GM18508 (cell line): ENCODE results near the gene GCM1.
"Not testable (repeated sequence)": the region's sequence is repeated elsewhere in the genome, so short reads cannot be mapped to it uniquely, and the experiment has no call there.

ENCODE experiments used
- ATAC-seq: cut with Tn5 transposase; IDR thresholded peaks from one replicate; pipeline ENCODE4 v1.9.1; 2021; ENCODE audit warnings: moderate number of reproducible peaks; ENCODE audit not compliant: insufficient read depth, unreplicated experiment

The GCM1 gene

DNA sequence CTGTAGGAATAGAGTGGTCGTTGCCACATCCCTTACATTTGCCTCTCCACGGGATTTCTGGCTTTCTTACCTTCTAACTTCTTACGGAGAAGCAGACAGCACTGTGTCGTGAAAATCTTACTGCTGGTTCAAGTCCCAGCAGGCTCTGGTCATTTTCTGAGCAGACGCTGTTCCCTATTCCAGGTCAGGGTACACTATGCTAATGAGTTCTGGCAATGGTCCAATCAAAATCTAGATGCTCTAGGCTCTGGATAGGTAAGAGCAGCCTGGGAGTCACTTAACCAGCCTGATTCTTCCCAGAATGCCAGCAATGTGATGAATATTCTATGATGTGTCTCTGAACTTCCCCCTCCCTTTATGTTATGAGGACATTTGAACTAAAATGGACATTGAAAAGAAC, at the start of gene GCM1:
GCM1 (minus strand) TSS at position 158 of the 400 bp plus-strand sequence. CDS start 3,209 bp downstream, outside the sequence.
- ATAC-seq: no peak

DNA sequence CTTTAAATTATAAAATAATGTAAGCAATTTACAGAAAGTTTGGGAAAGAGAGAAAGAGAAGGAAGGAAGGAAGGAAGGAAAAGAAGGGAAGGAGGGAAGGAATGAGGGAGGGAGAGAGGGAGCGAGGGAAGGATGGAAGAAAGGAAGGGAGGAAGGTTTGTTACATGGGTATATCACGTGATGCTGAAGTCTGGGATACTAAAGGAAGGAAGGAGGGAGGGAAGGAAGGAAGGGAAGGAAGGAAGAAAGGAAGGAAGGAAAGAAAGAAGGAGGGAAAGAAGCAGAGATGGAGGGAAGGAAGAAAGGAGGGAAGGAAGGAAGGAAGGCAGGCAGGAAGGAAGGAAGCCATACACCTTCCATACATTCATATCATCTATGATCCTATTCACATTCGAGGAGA, 48.9 kb upstream of the GCM1 start:
- ATAC-seq: no peak

DNA sequence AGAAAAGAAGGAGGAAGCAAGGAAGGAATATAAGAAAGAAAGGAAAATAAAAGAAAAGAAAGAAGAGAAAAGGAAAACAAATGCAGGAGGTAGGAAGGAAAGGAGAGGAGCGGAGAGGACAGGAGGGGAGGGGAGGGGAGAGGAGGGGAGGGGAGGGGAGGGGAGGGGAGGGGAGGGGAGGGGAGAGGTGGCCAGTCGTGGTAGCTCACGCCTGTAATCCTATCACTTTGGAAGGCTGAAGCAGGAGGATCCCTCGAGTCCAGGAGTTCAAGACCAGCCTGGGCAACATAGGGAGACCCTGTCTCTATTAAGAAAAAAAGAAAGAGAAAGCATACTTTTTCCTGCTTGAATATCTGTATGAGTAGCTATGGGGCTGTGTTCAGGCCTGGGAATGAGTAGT, 46.4 kb upstream of the GCM1 start:
- ATAC-seq: no peak

DNA sequence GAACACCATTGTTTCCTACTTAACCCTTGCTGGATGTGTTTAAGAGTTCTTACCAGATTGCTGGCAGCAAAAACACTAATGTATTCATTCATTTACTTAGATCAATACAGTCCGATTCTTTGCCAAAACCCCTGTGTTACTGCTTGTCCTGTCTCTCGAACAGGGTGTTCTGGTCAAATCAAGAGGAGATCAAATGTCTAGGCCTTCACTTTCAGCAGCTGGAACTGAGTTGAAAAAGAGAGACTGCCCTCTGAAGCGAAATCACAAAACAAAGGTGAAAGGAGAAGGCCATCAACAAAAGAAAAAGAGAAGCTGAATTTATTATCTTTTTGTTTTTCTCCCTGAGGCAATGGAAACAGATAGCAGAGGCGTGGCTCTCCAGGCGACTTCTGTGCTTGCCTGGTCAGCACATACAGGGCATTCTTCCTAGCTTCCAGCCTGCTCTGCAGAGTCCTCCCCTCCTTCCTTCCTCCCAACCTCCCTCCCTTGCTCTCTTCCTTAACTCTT, 44.1 kb upstream of the GCM1 start:
- ATAC-seq: no peak

DNA sequence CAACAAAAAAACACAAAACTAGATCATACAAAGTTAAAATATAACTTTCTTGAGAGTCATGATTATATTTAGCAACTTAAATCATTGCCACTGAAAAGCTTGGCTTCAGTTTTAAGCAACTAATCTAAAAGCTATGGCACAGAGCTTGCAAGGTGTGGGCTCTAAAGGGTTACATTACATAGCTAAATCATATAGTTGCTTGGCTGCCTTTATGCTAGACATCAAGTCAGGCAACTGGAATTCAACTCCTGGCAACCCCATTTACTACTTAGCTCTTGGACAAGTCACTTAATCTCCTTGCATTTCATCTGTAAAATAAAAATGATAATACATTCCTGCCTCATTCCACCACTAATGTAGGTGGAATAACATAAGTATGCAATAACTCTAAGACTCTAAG, 40.9 kb upstream of the GCM1 start:
- ATAC-seq: no peak

DNA sequence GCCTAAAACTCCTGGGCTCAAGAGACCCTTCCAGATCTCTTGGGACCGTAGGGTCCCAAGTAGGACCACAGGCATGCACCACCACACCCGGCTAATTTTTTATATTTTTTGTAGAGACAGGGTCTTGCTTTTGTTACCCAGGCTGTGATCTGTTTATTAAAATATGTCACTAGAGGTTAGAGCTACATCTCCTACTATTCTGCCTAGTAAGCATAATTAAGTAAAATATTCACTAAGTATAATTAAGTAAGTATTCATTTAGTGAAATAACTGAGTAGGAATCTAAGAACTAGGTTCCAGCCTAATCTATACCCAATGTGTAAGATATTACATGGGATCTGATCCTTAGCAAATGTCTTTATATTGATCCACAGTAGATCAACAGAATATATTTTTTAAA, 40.2 kb upstream of the GCM1 start:
- ATAC-seq: no peak

- no peak for ATAC-seq
Measured at GRCh38 chr6:53180678-53181077, 32.0 kb upstream of the GCM1 start.

DNA sequence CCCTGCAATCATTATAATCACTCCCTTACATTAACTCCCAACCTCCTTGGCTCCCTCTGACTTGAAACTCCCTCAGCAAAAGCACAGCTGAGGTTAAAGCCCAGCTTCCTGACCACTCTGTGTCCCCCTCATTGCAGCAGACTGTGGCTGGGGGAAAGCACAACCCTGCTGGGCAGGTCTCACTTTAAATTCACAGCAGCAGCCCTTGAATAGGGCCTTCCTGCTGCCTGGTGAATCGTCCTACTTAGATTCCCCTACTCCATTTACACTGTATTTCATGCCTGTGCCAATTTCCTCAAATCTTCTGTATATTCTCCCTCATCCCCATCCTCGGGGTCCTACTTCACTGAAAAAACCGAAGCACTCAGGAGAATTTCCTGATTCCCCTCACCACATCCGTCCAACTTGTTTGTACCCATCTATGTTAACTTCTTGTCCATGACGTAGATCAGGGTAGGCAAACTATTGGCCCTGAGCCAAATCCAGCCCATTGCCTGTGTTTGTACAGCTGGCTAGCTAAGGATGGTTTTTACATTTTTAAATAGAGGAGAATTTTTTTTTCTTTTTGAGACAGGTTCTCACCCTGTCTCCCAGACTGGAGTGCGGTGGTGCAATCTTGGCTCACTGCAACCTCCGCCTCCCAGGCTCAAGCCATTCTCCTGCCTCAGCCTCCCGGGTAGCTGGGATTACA, 31.5 kb upstream of the GCM1 start:
- ATAC-seq: no peak

DNA sequence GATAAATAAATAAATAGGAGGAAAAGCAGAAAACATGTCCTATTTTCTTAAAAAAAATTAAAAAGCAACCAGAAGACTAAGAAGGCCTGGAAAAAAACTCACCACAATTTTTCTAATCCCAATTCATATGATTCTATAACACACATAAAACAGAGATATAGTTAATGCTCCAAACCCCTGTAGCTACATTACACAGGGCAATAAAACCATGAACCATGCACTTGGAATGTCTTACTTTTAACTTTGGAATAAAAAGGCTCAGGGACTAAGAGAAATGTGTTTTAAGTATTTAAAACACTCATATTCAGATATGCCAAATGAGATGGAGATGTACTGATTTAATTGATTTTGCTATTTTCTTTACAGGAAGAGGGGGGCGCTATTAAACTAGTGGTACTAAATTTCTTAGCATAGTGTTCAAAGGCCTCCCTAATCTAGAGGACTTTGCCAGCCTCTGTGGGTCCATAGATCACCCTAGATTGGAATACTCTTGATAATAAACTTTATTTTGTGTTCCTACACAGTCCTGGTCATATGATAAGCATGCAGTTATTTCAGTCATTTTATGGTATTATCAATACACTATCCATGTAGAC, 30.3 kb upstream of the GCM1 start:
- ATAC-seq: no peak

DNA sequence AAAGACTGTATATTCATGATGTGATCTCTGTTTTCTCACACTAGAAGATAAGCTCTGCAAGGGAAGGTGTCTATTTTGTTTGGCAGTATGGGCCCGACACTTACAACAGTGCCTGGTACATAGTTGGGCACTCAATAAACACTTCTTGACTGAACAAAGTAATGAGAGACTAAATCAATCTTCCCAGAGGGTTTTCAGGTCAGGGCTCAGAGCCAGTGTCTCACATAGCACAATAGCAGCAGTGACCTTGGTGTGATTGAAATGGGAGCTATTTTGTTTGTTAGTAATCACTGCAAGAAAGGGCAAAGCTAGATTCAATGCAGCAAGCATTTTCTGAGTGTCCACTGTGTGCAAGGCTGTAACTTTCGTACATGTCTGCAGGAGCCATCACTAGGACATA, 26.4 kb upstream of the GCM1 start:
- ATAC-seq: no peak

GRCh38 chr6:53172468-53172803, 23.8 kb upstream of the GCM1 start:
- no peak for ATAC-seq

DNA sequence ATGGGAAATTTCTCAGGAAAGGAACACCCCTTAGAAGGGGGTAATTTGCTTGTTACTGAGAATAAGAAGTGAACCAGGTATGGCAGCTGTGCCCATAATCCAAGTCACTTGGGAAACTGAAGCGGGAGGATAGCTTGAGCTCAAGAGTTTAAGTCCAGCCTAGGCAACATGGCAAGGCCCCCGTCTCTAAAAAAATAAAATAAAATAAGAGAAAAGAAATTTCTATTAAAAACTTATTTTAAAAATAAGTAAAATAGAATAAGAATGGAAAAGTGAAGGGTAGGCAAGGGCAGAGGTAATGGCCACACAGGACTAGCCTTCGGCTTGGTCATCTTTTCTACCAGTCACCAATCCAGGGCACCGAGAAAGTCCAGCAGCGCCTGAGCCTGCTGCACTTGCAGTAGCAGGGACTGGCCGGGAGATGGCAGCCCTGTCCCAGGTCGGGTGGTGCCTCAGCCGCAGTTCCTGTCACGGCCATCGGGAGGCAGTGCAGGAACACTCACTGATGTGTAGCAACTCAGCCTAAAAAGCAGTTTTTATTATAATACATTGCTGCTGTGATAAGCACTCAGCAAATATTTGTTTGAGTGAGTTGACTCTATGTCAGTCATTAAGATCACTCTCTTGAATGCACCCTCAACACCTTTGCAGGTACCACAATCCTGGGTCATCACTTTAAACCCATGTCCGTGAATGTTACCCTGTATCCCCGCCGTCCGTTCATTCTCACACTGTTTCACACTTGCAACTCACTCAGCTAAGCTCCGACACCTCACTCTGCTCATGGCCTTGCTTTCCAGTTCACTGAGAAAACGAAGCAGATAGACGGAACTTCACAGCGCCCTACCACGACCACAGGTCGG, 23.2 kb upstream of the GCM1 start:
- ATAC-seq: peak; percentile 70

DNA sequence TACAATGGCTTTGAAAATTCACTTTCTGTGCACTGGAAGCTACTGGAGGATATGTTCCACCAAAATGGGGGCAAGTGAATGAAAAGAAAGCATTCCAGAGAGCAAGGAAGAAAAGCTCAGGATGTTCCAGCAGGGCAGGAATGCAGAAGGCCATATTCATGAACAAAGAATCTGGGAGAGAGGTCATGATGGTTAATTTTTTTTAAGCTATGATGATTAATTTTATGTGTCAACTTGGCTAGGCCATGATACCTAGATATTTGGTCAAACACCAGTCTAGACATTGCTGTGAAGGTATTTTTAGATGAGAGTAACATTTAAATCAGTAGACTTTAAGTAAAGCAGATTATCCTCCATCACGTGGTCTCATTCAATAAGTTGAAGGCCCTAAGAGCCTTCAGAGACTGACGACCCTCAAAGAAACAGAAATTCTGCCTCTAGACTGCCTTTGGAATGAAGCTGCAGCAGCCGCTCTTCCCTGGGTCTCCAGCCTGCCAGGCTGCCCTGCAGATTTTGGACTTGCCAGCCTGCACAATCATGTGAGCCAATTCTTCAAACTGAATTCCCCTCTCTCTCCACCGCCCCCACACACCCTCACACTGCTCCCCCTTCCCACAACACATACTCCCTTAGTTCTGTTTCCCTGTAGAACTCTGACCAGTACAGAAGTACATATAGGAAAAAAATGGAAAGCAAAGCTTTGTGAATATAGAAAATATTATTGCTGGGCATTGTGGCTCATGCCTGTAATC, 20.1 kb upstream of the GCM1 start:
- no peak for ATAC-seq

GRCh38 chr6:53165293-53165692, 16.7 kb upstream of the GCM1 start:
- no peak for ATAC-seq

- ATAC-seq: no peak
Measured at GRCh38 chr6:53162606-53163005, 14.0 kb upstream of the GCM1 start.

DNA sequence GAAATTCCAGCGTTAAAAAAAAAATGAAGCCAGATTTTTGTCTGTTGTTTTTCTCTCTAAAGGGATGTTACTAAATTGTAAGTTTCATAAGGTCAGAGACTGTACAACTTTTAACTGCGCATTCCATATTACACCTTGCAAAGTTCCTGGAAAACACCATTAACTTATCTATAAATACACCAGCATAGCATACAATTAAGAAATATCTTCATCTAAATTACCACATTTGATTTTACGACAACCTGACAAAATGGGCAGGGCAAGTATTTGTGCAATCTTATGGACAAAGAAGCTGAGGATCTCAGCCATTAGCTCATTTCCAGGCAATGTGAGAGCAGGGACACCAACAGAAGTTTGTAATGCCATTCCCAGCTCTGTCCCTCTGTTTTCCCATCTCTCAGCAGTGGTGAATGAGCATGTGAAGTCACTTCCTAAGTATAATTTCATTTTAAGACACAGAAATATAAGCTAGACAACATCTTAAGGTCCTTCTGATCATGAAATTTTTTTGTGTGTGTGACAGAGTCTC, 12.9 kb upstream of the GCM1 start:
- ATAC-seq: no peak

- no peak for ATAC-seq
Measured at GRCh38 chr6:53159558-53159957, 10.9 kb upstream of the GCM1 start.

DNA sequence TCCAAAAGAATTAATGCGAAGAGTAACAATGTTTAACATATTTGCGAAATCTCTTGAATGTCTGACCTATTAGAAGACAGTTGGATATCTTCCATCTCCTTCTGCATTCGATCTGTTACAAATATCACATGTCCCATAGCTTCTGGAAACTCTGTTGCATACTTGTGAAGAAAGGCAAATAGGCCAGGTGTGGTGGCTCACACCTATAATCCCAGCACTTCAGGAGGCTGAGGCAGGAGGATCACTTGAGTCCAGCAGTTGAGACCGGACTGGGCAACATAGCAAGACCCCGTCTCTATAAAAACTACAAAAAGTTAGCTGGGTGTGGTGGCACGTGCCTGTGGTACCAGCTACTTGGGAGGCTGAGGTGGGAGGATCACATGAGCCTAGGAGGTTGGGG, 9.4 kb upstream of the GCM1 start:
- not testable (repeated sequence) for ATAC-seq

- not testable (repeated sequence) for ATAC-seq
Measured at GRCh38 chr6:53155279-53155678, 6.6 kb upstream of the GCM1 start.

- ATAC-seq: no peak
Measured at GRCh38 chr6:53154794-53155193, 6.2 kb upstream of the GCM1 start.
